ENCODE results near the gene SEC11C. TPM values are rescaled to one million over a fixed set of nuclear protein-coding genes. Genes with fewer than 3 reads are reported as not detected.

The SEC11C gene
- total and polyA plus RNA-seq, 2 of the 8 experiments (the other 6 are each of a cell fraction or from before 2014, with no cell fraction given): 27.1 to 59.3 TPM

GRCh38 chr18:59093668-59094067, 46.0 kb upstream of the SEC11C start:
- POLR2A ChIA-PET (ENCODE audit: partially characterized antibody): no interaction called here
- Histone ChIP-seq H3K14ac (ENCODE audit: insufficient read length) (no peak overlapping the region), H3K79me2 (ENCODE audit: control insufficient read depth in 1 of 2, insufficient read depth in 2 of 2, low read length in 2 of 2) (no peaks in the 10 kb centered on the region), H3K18ac (ENCODE audit: extremely low read depth, low read length) (no peak overlapping the region), H2BK15ac (ENCODE audit: low read length) (no peak overlapping the region), H3K4me2 (ENCODE audit: insufficient read depth in 1 of 2, low read depth in 2 of 2, low read length in 2 of 2) (no peak overlapping the region), H4K20me1 (replicated peaks in 1 of 2; ENCODE audit: control insufficient read depth in 1 of 2, insufficient read depth in 2 of 2, low read length in 2 of 2) (no peaks in the 10 kb centered on the region), H2BK5ac (ENCODE audit: low read depth, low read length) (no peak overlapping the region), H3K4me3 (ENCODE audit: extremely low read depth in 1 of 4, insufficient read depth in 2 of 4, low read depth in 3 of 4, low read length in 4 of 4) (no peak overlapping the region), H3K27me3 (replicated peaks in 1 of 4; ENCODE audit: control insufficient read depth in 3 of 4, extremely low read depth in 1 of 4, insufficient read depth in 3 of 4, low read length in 3 of 4) (peaks cover 0 to 2% (median 0%) of the 10 kb centered on the region in 4 experiments; a peak in 1 of 7 replicates), H3K23me2 (ENCODE audit: low read depth, low read length) (no peaks in the 10 kb centered on the region), H2BK20ac (ENCODE audit: low read length) (no peak overlapping the region), H3K9ac (replicated peaks in 1 of 4; ENCODE audit: extremely low read depth in 1 of 4, low read depth in 3 of 4, low read length in 3 of 4) (no peak overlapping the region), H3K56ac (replicated peaks; ENCODE audit: insufficient read length, low read depth, low read length) (no peak overlapping the region), H2BK12ac (ENCODE audit: low read depth, low read length) (no peak overlapping the region), H4K8ac (ENCODE audit: extremely low read depth, insufficient read depth, low read length) (no peak overlapping the region), H3K4me1 (replicated peaks in 1 of 4; ENCODE audit: control insufficient read depth in 3 of 4, insufficient read depth in 4 of 4, low read length in 3 of 4) (peaks cover 0 to 6% (median 3%) of the 10 kb centered on the region in 4 experiments; a peak in 4 of 7 replicates), H3K79me1 (ENCODE audit: low read depth, low read length) (no peaks in the 10 kb centered on the region), H2AK5ac (ENCODE audit: low read depth, low read length) (no peak overlapping the region), H3K4ac (replicated peaks; ENCODE audit: insufficient read length, low read depth, low read length) (no peak overlapping the region), H4K91ac (replicated peaks; ENCODE audit: insufficient read length, low read length) (no peak overlapping the region), H3K36me3 (ENCODE audit: control insufficient read depth in 2 of 4, insufficient read depth in 4 of 4, low read length in 3 of 4) (no peaks in the 10 kb centered on the region), H3K23ac (ENCODE audit: insufficient read length) (no peak overlapping the region), H2BK120ac (replicated peaks; ENCODE audit: low read depth, low read length) (no peak overlapping the region), H3K9me3 (ENCODE audit: insufficient read depth in 2 of 2, low read depth in 1 of 2, low read length in 1 of 2) (no peaks in the 10 kb centered on the region), H3K27ac (ENCODE audit: low read depth, low read length) (no peak overlapping the region), H2AFZ (ENCODE audit: low read length) (no peak overlapping the region), H4K5ac (ENCODE audit: insufficient read length, low read depth, low read length) (no peak overlapping the region)
- FAIRE-seq (no peak), DNase-seq (ENCODE audit: low read depth in 1 of 2, low spot score in 2 of 2) (no peak)
- WGBS, 2 experiments (ENCODE audit: extremely low coverage in 1 of 2, insufficient coverage in 1 of 2, insufficient read length in 1 of 2, insufficient replicate concordance in 2 of 2, low coverage in 1 of 2, low lambda C conversion rate in 2 of 2, missing lambda C conversion rate in 1 of 2): 90% methylated on average over 7 of the region's 7 CpGs; no CpG with 5 or more reads in 1 of the 2 experiments
- CTCF ChIA-PET (ENCODE audit: partially characterized antibody): interaction anchor here (1.1 to 2.2 kb wide), 4 partner anchors 9 to 29 kb away, joined by 3 to 10 read pairs (median 6); no protein-coding TSS in a partner anchor
- TF ChIP-seq PHF8 (conservative IDR thresholded peaks at IDR 0.05; ENCODE audit: low read depth, low read length) (no peak), CEBPB (IDR thresholded peaks at IDR 0.05; ENCODE audit: low read depth, low read length) (no peak), TEAD4 (IDR thresholded peaks at IDR 0.05; ENCODE audit: low read depth, low read length) (no peak), EP300 (IDR thresholded peaks at IDR 0.05; ENCODE audit: borderline replicate concordance in 1 of 2, low read depth in 2 of 2, low read length in 2 of 2) (no peak), USF2 (IDR thresholded peaks at IDR 0.05; ENCODE audit: low read length) (no peak), SIRT6 (IDR thresholded peaks at IDR 0.05; ENCODE audit: low read length) (no peak), JUN (IDR thresholded peaks at IDR 0.05; ENCODE audit: low read depth, low read length) (no peak), NRF1 (IDR thresholded peaks at IDR 0.05; ENCODE audit: low read depth, low read length) (no peak), RAD21 (IDR thresholded peaks at IDR 0.05 in 1 of 2, conservative IDR thresholded peaks at IDR 0.05 in 1 of 2; ENCODE audit: low read depth in 2 of 2, low read length in 2 of 2) (no peak), KDM5A (IDR thresholded peaks at IDR 0.05; ENCODE audit: low read length) (no peak), MAX (IDR thresholded peaks at IDR 0.05) (no peak), CBX5 (IDR thresholded peaks at IDR 0.05; ENCODE audit: low read depth, low read length) (no peak)
